K562 (cell line): Measurements from ENCODE around the gene PTPRG. TPM values are rescaled to one million over a fixed set of nuclear protein-coding genes. Genes with fewer than 3 reads are reported as not detected.

Experiments
- ATAC-seq: fragments of 200-7000 bp; cut with Tn5 transposase; 3 replicates; pipeline ENCODE4 v1.9.1; 2020; ENCODE audit warnings: moderate library complexity
- BruUV-seq: library from RNA; stranded (reverse); fragments of 400-500 nt; replicated peaks from 2 replicates; lab custom pipeline; 2021; lab: Mats Ljungman, UMichigan
- CTCF ChIA-PET: fragments of 300-600 bp; formaldehyde crosslinking; extraction: SDS; loops from one replicate; lab custom pipeline; 2021; ENCODE audit warnings: low intra/inter-chr PET ratio; lab: Yijun Ruan, JAX
- POLR2A ChIA-PET: fragments of 300-600, 350-650 bp; sonication (Branson Sonifier 250); formaldehyde crosslinking; extraction: SDS; loops from one replicate; lab custom pipeline; 2021; ENCODE audit warnings: antibody characterized with exemption, inconsistent platforms; lab: Yijun Ruan, JAX
- DNase-seq, 4 experiments: peaks; one replicate each; pipeline versions ENCODE4 v3.0.0 to v3.0.0-alpha.2; 2011 to 2018; ENCODE audit warnings: low spot score in 3 of 4, mixed read lengths in 3 of 4; ENCODE audit errors: extremely low read depth in 1 of 4
- FAIRE-seq: peaks from 2 replicates; lab custom pipeline; 2011; peaks lifted over from hg19 to GRCh38; lab: Jason Lieb, UNC
- H2AFZ ChIP-seq: 2 replicates; pipeline ENCODE4 v1.6.0; 2011; ENCODE audit warnings: low read depth, low read length, control low read depth, inconsistent platforms
- H3K27ac ChIP-seq: fragments of 200-600 bp; 3 replicates; pipeline ENCODE4 v1.8.0; 2011; ENCODE audit warnings: low read depth, mild to moderate bottlenecking, control low read depth, inconsistent platforms, low read length, moderate library complexity, mixed read lengths; ENCODE audit errors: extremely low read depth
- H3K27me3 ChIP-seq, 2 experiments: fragments of 300-600 bp in 1 of 2; 2 replicates in 1 of 2; 3 replicates in 1 of 2; pipeline versions ENCODE4 v1.6.0 to v1.8.0; 2011; ENCODE audit warnings: inconsistent platforms in 2 of 2, low read length in 2 of 2, mild to moderate bottlenecking in 1 of 2, mixed read lengths in 1 of 2, moderate library complexity in 1 of 2; ENCODE audit not compliant: control insufficient read depth in 2 of 2, insufficient read depth in 2 of 2
- H3K36me3 ChIP-seq: fragments of 300-600 bp; 3 replicates; pipeline ENCODE4 v1.8.0; 2011; ENCODE audit warnings: mild to moderate bottlenecking, low read length, inconsistent platforms; ENCODE audit not compliant: control insufficient read depth, insufficient read depth
- H3K4me1 ChIP-seq, 2 experiments: fragments of 200-600 bp in 1 of 2; replicated peaks in 1 of 2; 2 replicates in 1 of 2; 3 replicates in 1 of 2; pipeline versions ENCODE4 v1.5.1 to v1.8.0; 2011; ENCODE audit warnings: inconsistent platforms in 2 of 2, low read length in 2 of 2, mild to moderate bottlenecking in 1 of 2, mixed read lengths in 1 of 2, moderate library complexity in 1 of 2; ENCODE audit not compliant: control insufficient read depth in 2 of 2, insufficient read depth in 2 of 2
- H3K4me2 ChIP-seq: 2 replicates; pipeline ENCODE4 v1.6.1; 2011; ENCODE audit warnings: low read length, control low read depth, inconsistent platforms, mixed read lengths; ENCODE audit not compliant: insufficient read depth
- H3K4me3 ChIP-seq: fragments of 200-600 bp; sonication (generic), shearing (Covaris generic); 2 replicates; pipeline ENCODE4 v1.5.1; 2016; ENCODE audit warnings: control low read depth, inconsistent platforms
- H3K79me2 ChIP-seq: fragments of 200-600 bp; 3 replicates; pipeline ENCODE4 v1.8.0; 2011; ENCODE audit warnings: low read length, inconsistent platforms; ENCODE audit not compliant: control insufficient read depth, insufficient read depth
- H3K9ac ChIP-seq, 2 experiments: 2 replicates each; pipeline versions ENCODE4 v1.6.0 to v1.6.1; 2011; ENCODE audit warnings: low read depth in 2 of 2, low read length in 2 of 2, control low read depth in 1 of 2, inconsistent platforms in 1 of 2, mild to moderate bottlenecking in 1 of 2, mixed read lengths in 1 of 2; ENCODE audit not compliant: insufficient read depth in 1 of 2
- H3K9me1 ChIP-seq: one replicate; pipeline ENCODE4 v1.6.0; 2011; ENCODE audit warnings: inconsistent platforms, mild to moderate bottlenecking, low read length, moderate library complexity; ENCODE audit not compliant: control insufficient read depth, insufficient read depth
- H3K9me3 ChIP-seq: replicated peaks from 2 replicates; pipeline ENCODE4 v1.5.1; 2011; ENCODE audit warnings: low read depth, low read length, inconsistent platforms; ENCODE audit not compliant: control insufficient read depth, insufficient read depth
- H4K20me1 ChIP-seq: replicated peaks from 2 replicates; pipeline ENCODE4 v1.6.1; 2011; ENCODE audit warnings: low read length, inconsistent platforms, mixed read lengths; ENCODE audit not compliant: control insufficient read depth, insufficient read depth
- AFF4 ChIP-seq: sonication (generic); formaldehyde crosslinking; IDR thresholded peaks from 2 replicates; pipeline ENCODE4 v1.8.0; 2023; ENCODE audit warnings: mild to moderate bottlenecking, missing genetic modification reagents
- FOXJ3 ChIP-seq: sonication (generic); formaldehyde crosslinking; IDR thresholded peaks from 2 replicates; pipeline ENCODE4 v1.4.0; 2020; ENCODE audit warnings: mild to moderate bottlenecking, missing genetic modification reagents
- LARP7 ChIP-seq: fragments of 450-650 bp; IDR thresholded peaks from 2 replicates; pipeline ENCODE4 v1.6.1; 2016
- PBX2 ChIP-seq, 2 experiments: IDR thresholded peaks in 1 of 2; conservative IDR thresholded peaks in 1 of 2; 2 replicates each; pipeline ENCODE4 v1.6.1; 2016; ENCODE audit warnings: low read depth in 2 of 2, mild to moderate bottlenecking in 1 of 2, missing compliant biosample characterization in 1 of 2, missing genetic modification characterization in 1 of 2, moderate library complexity in 1 of 2
- ZFX ChIP-seq: sonication (generic); formaldehyde crosslinking; IDR thresholded peaks from 2 replicates; pipeline ENCODE4 v1.8.0; 2022; ENCODE audit warnings: mild to moderate bottlenecking, missing genetic modification reagents, moderate library complexity
- ZNF395 ChIP-seq: fragments of 200-800 bp; sonication (Bioruptor generic); IDR thresholded peaks from 2 replicates; pipeline ENCODE4 v1.6.1; 2017; ENCODE audit warnings: missing genetic modification characterization, missing compliant biosample characterization
- WGBS: fragments of 100-300 bp; shearing (Covaris generic); methylation state at CpG from one replicate; pipeline ENCODE4 v1.1.6; 2016; ENCODE audit warnings: low coverage, mixed read lengths; ENCODE audit not compliant: insufficient coverage; ENCODE audit errors: missing lambda C conversion rate; 5-methylcytosine and 5-hydroxymethylcytosine counted together
- in situ Hi-C: fragments of 300-500 bp; cut with MboI; formaldehyde crosslinking; loops from 4 replicates; pipeline ENCODE4 v1.15.0; 2018; ENCODE audit warnings: inconsistent platforms, mixed read lengths
- intact Hi-C: fragments of 100-400 bp; cut with micrococcal nuclease; formaldehyde crosslinking; loops from 2 replicates; pipeline ENCODE4 v1.14.2; 2022
- polyA plus RNA-seq, 8 experiments: library from polyadenylated mRNA; depleted of rRNA in 4 of 8; stranded (reverse) in 5 of 8; unstranded in 3 of 8; fragments of >200 nt; fragmentation: Nextera tagmentation in 2 of 8; fragmentation: Illumina TruSeq in 1 of 8; extraction: Ambion mirVana in 2 of 8; extraction: Trizol in 1 of 8; gene quantifications; 2 replicates each; pipeline versions ENCODE4 v1.2.1 to v1.2.3, GENCODE V29; 2011 to 2014; ENCODE audit warnings: inconsistent platforms in 1 of 8, missing spikeins in 1 of 8
- total RNA-seq, 7 experiments: library from RNA; depleted of rRNA in 6 of 7; stranded (reverse); fragments of >200 nt in 6 of 7; fragmentation: Illumina TruSeq in 2 of 7; extraction: Trizol in 2 of 7; gene quantifications; 2 replicates each; pipeline versions ENCODE4 v1.2.1 to v1.2.3, GENCODE V29; 2011 to 2021; ENCODE audit warnings: low replicate concordance in 1 of 7
- TF ChIP-seq, protein P1 (sequence below): IDR thresholded peaks from 3 replicates; pipeline ENCODE4 v1.6.1; 2011; ENCODE audit warnings: borderline replicate concordance, mild to moderate bottlenecking, moderate library complexity; ENCODE audit not compliant: insufficient read length; ENCODE audit errors: extremely low read depth

PTPRG gene
- total and polyA plus RNA-seq, 9 of the 15 experiments (the other 6 are each of a cell fraction or from before 2014, with no cell fraction given): 0.16 TPM; not detected in 8

DNA sequence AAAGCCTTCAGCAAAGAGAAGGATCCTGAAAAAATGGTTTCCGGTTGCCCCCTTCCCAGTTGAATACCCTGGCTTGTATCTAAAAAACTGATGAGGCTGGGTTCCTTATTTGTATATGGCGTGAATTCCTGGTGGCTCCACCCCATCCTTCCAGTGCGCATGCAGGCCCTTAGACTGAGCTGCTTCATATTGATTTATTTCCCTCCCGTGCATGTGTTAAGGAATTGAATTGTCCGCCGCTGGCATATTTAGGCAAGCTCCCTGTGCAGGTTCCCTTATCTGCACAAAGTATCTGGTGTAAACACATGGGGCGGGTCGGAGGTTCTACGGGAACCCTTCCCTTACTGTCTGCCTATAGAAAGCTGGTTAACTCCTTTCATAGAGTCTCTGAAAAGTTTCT, 449.6 kb downstream of the PTPRG start:
- H3K4me2 ChIP-seq: no peak overlapping the region
- no peak overlapping the region for H3K4me3 ChIP-seq
- ATAC-seq (no peak), FAIRE-seq (no peak), DNase-seq (no peak)
- under 1% methylated on average over 9 of the region's 9 CpGs for WGBS
- POLR2A ChIA-PET: no interaction called here
- no peaks in the 10 kb centered on the region for H3K79me2 ChIP-seq
- H3K27ac ChIP-seq: no peak overlapping the region
- intact Hi-C loops (no loop called here), in situ Hi-C loops (no loop called here)
- no TSS peak for BruUV-seq
- no peaks in the 10 kb centered on the region for H3K4me1 ChIP-seq
- H3K36me3 ChIP-seq: no peaks in the 10 kb centered on the region
- no peaks in the 10 kb centered on the region for H4K20me1 ChIP-seq
- no peak overlapping the region for H3K9ac ChIP-seq
- CTCF ChIA-PET: no interaction called here
- H3K9me3 ChIP-seq: no peaks in the 10 kb centered on the region
- no peaks in the 10 kb centered on the region for H3K27me3 ChIP-seq
- no peaks in the 10 kb centered on the region for H3K9me1 ChIP-seq
- H2AFZ ChIP-seq: no peak overlapping the region
- no peak for TF ChIP-seq ZFX
- TF ChIP-seq, protein P1, sequence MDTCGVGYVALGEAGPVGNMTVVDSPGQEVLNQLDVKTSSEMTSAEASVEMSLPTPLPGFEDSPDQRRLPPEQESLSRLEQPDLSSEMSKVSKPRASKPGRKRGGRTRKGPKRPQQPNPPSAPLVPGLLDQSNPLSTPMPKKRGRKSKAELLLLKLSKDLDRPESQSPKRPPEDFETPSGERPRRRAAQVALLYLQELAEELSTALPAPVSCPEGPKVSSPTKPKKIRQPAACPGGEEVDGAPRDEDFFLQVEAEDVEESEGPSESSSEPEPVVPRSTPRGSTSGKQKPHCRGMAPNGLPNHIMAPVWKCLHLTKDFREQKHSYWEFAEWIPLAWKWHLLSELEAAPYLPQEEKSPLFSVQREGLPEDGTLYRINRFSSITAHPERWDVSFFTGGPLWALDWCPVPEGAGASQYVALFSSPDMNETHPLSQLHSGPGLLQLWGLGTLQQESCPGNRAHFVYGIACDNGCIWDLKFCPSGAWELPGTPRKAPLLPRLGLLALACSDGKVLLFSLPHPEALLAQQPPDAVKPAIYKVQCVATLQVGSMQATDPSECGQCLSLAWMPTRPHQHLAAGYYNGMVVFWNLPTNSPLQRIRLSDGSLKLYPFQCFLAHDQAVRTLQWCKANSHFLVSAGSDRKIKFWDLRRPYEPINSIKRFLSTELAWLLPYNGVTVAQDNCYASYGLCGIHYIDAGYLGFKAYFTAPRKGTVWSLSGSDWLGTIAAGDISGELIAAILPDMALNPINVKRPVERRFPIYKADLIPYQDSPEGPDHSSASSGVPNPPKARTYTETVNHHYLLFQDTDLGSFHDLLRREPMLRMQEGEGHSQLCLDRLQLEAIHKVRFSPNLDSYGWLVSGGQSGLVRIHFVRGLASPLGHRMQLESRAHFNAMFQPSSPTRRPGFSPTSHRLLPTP: no peak
- no peak for TF ChIP-seq AFF4
- no peak for TF ChIP-seq FOXJ3 (CRISPR knock-in tag)
- no peak for TF ChIP-seq LARP7
- no peak for TF ChIP-seq PBX2 (CRISPR knock-in tag; IDR thresholded peaks at IDR 0.05; ENCODE audit: low read depth)
- TF ChIP-seq PBX2 (tag; conservative IDR thresholded peaks at IDR 0.05; ENCODE audit: low read depth): no peak
- TF ChIP-seq ZNF395 (CRISPR knock-in tag): no peak
